Measurements from ENCODE around the gene TGFBI. TPM values are rescaled to one million over a fixed set of nuclear protein-coding genes. Genes with fewer than 3 reads are reported as not detected.

Gene TGFBI
- total and polyA plus RNA-seq, 9 of the 15 experiments (the other 6 are each of a cell fraction or from before 2014, with no cell fraction given) = 0.05 to 0.62 (median 0.08) TPM; not detected in 6

GRCh38 chr5:136082390-136083193 is 53.8 kb downstream of the TGFBI start (continued):
- TF ChIP-seq FOXM1 (IDR thresholded peaks at IDR 0.05; ENCODE audit: low read depth) = no peak
- no peak for TF ChIP-seq FOXM1 (CRISPR knock-in tag; IDR thresholded peaks at IDR 0.05; ENCODE audit: low read depth)
- no peak for TF ChIP-seq TAF15 (IDR thresholded peaks at IDR 0.05; ENCODE audit: low read depth, low read length)
- no peak for TF ChIP-seq POLR3G (IDR thresholded peaks at IDR 0.05; ENCODE audit: extremely low read depth, insufficient read length, insufficient replicate concordance)
- no peak for TF ChIP-seq CBFB (CRISPR knock-in tag; IDR thresholded peaks at IDR 0.05)
- no peak for TF ChIP-seq RBM14 (IDR thresholded peaks at IDR 0.05; ENCODE audit: borderline replicate concordance, insufficient read depth, low read depth, low read length)
- TF ChIP-seq EP300 (IDR thresholded peaks at IDR 0.05; ENCODE audit: low read length) = peak; percentile 20; the same call in 1 of the 2 replicates
- no peak for TF ChIP-seq SIRT6 (IDR thresholded peaks at IDR 0.05; ENCODE audit: low read depth, low read length)
- TF ChIP-seq TARDBP (IDR thresholded peaks at IDR 0.05) = no peak
- no peak for TF ChIP-seq POLR3A (IDR thresholded peaks at IDR 0.05; ENCODE audit: borderline replicate concordance, extremely low read depth, insufficient read depth, insufficient read length)
- TF ChIP-seq SLC30A9 (CRISPR knock-in tag; IDR thresholded peaks at IDR 0.05) = no peak
- no peak for TF ChIP-seq NR1H2 (CRISPR knock-in tag; IDR thresholded peaks at IDR 0.05)
- TF ChIP-seq ZNF75A (CRISPR knock-in tag; IDR thresholded peaks at IDR 0.05) = no peak
- no peak for TF ChIP-seq ILF3 (IDR thresholded peaks at IDR 0.05; ENCODE audit: borderline replicate concordance)
- peak; percentile 75 for TF ChIP-seq IRF9 (tag; IDR thresholded peaks at IDR 0.05)
- TF ChIP-seq ADNP (tag; IDR thresholded peaks at IDR 0.05) = no peak
- TF ChIP-seq ZNF253 (CRISPR knock-in tag; conservative IDR thresholded peaks at IDR 0.05) = no peak
- no peak for TF ChIP-seq ZFX (CRISPR knock-in tag; IDR thresholded peaks at IDR 0.05)
- TF ChIP-seq ZNF174 (CRISPR knock-in tag; IDR thresholded peaks at IDR 0.05) = no peak
- TF ChIP-seq PYGO2 (tag; IDR thresholded peaks at IDR 0.05) = no peak
- no peak for TF ChIP-seq RFX7 (CRISPR knock-in tag; IDR thresholded peaks at IDR 0.05)
- no peak for TF ChIP-seq IFI16 (CRISPR knock-in tag; IDR thresholded peaks at IDR 0.05)
- TF ChIP-seq NFE2L1 (tag; IDR thresholded peaks at IDR 0.05; ENCODE audit: borderline replicate concordance, low read depth) = no peak
- TF ChIP-seq NR2F6 (CRISPR knock-in tag; IDR thresholded peaks at IDR 0.05) = no peak
- 0 out of 2 replicates have a peak, but pooled peaks have one; percentile 40 for TF ChIP-seq ATF7 (IDR thresholded peaks at IDR 0.05)
- no peak for TF ChIP-seq ZNF76 (CRISPR knock-in tag; IDR thresholded peaks at IDR 0.05; ENCODE audit: borderline replicate concordance)
- peak; percentile 39; the same call in 1 of the 2 replicates for TF ChIP-seq ARID1B (IDR thresholded peaks at IDR 0.05)
- TF ChIP-seq MTF1 (CRISPR knock-in tag; IDR thresholded peaks at IDR 0.05; ENCODE audit: borderline replicate concordance) = no peak
- no peak; the same call in 1 of the 2 replicates for TF ChIP-seq FOXJ2 (tag; IDR thresholded peaks at IDR 0.05)
- TF ChIP-seq HMG20B (CRISPR knock-in tag; IDR thresholded peaks at IDR 0.05) = no peak
- peak; percentile 70 for TF ChIP-seq ZNF589 (CRISPR knock-in tag; IDR thresholded peaks at IDR 0.05; ENCODE audit: low read depth)
- TF ChIP-seq MTA1 (IDR thresholded peaks at IDR 0.05; ENCODE audit: borderline replicate concordance) = no peak
- peak; percentile 34; the same call in 1 of the 2 replicates for TF ChIP-seq LARP7 (IDR thresholded peaks at IDR 0.05)
